HG03066 (cell line): ENCODE data around the gene OR2T1.
A peak's percentile ranks its signal among the peaks of the same experiment; 100 is the strongest.
"Not testable (repeated sequence)": the region's sequence is repeated elsewhere in the genome, so short reads cannot be mapped to it uniquely, and the experiment has no call there.

Source experiments
- ATAC-seq: cut with Tn5 transposase; IDR thresholded peaks from one replicate; pipeline ENCODE4 v1.9.1; 2021; ENCODE audit warnings: low read depth; ENCODE audit not compliant: unreplicated experiment

The OR2T1 gene, protein sequence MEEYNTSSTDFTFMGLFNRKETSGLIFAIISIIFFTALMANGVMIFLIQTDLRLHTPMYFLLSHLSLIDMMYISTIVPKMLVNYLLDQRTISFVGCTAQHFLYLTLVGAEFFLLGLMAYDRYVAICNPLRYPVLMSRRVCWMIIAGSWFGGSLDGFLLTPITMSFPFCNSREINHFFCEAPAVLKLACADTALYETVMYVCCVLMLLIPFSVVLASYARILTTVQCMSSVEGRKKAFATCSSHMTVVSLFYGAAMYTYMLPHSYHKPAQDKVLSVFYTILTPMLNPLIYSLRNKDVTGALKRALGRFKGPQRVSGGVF

DNA sequence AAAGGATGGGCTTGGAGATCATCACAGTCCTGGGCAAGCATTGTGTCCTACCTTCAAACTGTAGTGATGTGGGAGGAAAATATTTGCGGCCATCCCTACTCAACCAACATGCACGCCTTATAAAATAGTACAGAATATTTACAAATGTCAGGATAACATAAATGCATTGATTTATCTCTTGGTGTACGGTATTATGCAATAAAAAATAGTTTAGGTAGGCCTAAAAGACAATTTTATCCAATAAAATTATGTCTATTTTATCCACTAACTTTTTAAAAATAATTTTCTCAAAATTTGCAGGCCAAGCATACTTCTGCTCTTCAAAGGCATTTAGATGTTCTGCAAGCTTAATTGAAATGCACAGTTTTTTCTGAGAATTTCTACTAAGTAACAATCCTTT lies at the start of gene OR2T1:
TSS of gene OR2T1 (plus strand) at position 301 of the 400 bp plus-strand sequence. CDS start 3,100 bp downstream, outside the sequence.
- no peak for ATAC-seq

GRCh38 chr1:248359415-248359814 lies 43.4 kb upstream of the OR2T1 start:
- ATAC-seq = no peak

DNA sequence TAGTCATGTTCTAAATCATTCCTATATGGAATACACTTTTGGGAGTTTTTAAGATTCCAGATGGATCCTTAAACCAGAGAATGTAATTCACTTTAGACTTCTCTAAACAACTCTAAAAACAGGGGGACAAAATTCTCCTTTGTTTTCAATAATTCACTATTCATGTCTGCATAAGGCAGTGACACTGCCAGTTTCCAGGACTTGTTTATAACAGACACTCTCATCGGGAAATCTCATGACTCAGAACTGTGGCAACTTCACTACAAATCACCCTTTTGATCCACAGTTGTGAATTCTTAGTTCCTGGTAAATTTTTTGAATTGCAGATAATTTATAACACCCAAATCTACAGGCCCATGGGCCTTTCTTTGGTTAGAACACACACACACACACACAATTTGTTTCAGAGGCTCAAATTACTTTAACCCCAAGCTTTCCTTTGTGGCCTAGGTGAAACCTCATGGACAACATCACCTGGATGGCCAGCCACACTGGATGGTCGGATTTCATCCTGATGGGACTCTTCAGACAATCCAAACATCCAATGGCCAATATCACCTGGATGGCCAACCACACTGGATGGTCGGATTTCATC lies 41.6 kb upstream of the OR2T1 start, which contains the start of gene OR2T4:
TSS of gene OR2T4 (plus strand) at position 545 of the 595 bp plus-strand sequence. CDS start at position 545, 0 bp downstream.
- ATAC-seq = no peak

GRCh38 chr1:248366609-248367008 lies 36.2 kb upstream of the OR2T1 start:
- no peak for ATAC-seq

DNA sequence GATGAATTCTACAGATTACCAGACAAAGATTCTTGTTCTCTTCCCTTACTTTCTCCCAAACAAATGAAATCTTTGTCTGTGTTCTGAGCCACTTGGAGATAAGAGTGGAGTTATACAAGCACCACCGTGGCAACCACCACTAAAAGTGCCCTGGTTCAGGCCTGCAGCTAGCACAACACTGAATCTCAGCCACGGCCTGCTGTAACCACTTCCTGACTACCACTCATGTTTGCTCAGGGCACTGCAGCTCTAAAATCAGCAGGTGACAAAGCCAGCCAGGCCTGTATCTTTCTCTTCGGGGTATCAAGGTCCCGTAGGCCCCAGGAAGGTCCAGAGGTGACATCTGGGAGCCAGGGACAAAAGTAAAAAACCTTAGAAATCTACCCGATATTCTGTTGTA lies 30.5 kb upstream of the OR2T1 start:
- ATAC-seq = no peak

- no peak for ATAC-seq
Measured at GRCh38 chr1:248373761-248374160, 29.1 kb upstream of the OR2T1 start.

GRCh38 chr1:248375446-248375845 lies 27.4 kb upstream of the OR2T1 start, which contains the start of gene OR2T6:
OR2T6 (plus strand) TSS chr1:248375746; CDS start chr1:248387609, 11,863 bp downstream.
- ATAC-seq = no peak

DNA sequence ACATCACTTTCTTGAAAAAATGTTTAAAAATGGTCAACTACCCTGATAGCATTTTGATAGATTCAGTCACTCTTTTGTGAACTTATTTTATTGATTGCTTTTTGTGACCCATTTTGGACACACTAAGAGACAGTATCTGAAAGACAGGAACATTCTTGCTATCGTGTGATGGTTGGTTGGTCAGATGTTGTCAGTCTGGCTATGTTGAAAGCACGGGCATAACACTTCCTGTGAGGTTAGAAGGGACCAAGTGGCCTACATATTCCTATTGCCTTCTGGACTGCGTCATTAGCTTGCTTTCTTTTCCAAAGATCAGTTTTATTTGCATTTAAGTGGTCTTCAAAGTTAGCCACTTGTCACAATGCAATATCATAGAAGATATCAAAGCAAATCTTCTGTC lies 25.9 kb upstream of the OR2T1 start:
- no peak for ATAC-seq

GRCh38 chr1:248380854-248381253 lies 22.0 kb upstream of the OR2T1 start:
- no peak for ATAC-seq

DNA sequence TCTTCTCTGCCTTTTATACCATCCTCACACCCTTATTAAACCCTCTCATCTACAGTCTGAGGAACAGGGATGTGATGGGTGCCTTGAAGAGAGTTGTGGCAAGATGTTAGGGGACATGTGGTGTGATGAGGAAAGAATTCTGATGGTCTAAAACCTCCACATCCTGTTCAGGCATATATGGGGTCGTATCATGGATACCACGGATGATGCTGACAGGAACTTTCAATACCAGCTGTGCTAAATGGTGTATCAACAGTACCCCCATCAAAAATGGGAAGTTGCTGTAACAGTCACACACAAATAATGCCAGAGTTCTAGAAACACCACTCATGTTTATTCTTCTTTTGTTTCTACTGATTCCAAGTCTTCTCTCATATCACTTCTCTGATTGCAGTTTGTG lies 14.4 kb upstream of the OR2T1 start:
- ATAC-seq = no peak

GRCh38 chr1:248393050-248393449 lies 9.8 kb upstream of the OR2T1 start:
- ATAC-seq = no peak

DNA sequence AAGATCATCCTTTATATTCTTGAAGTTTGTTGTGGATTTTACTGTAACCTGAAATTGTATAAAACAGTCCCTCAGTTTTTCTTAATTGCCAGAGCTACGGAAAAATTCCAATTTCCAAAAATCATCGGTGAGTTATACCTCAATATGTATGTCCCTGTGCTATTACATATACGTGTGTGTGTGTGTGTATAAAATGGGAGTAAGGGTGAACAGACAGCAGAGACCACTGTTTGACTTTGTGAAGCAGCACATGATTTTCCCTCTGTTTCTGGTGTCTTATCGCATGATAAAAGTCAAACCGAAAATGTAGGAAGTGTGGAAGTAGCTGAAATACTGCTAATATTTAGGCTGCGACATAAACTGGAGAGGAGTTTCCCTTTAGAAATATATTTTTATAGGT lies 1.2 kb downstream of the OR2T1 start:
- no peak for ATAC-seq

GRCh38 chr1:248406721-248407692 lies 4.2 kb downstream of the OR2T1 start:
- peak; percentile 63 for ATAC-seq

DNA sequence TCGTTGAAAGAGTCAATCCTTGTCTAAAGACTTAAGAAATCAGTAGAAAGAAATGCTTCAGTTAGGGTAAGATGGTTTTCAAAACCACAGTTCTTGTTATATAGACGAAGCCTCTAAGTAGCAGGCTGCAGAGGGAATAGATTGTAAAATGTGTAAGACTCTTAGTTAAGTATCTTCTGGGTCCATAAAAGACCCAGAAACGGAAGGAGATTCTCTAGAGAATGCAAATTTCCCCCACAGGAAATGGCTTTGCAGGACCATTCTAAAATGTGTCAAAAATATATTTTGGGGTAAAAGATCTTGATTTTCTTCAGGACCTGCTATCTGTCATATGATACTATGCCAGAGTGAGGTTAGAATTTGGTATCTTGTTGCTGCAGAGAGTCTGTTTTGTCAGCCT lies 13.4 kb downstream of the OR2T1 start:
- no peak for ATAC-seq

- no peak for ATAC-seq
Measured at GRCh38 chr1:248417854-248418253, 15.0 kb downstream of the OR2T1 start.

- ATAC-seq = no peak
Measured at GRCh38 chr1:248421384-248421783, 18.5 kb downstream of the OR2T1 start.

DNA sequence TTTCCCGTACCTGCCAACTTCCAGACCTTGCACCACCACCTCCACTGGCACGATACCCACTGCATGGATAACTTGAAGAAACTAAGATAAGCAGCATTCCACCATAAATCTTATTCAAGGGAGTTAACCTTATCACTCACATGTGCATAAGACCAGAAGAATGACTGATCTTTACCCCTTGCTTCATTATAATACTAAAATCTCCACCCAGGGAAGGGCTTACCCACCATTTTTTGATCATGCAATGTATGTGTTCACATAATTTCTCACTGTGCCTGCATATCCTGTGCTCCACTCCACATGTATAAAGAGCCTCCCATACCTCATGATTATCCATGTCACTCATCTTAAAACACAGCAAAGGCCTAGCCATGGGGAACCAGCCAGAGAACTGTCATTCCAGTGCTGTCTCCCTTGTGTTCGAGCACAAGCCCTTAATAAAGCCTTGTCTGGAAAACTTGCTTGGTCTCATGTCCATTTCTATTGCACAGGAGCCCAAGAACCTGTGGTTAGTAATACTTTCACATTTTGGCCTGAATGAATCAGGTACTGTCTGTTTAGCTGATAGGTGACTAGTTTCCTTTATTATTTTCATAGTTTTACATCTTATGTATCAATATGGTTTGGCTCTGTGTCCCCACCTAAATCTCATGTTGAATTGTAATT lies 24.8 kb downstream of the OR2T1 start:
- peak; percentile 37 for ATAC-seq

- ATAC-seq = peak; percentile 83
Measured at GRCh38 chr1:248428192-248428533, 25.3 kb downstream of the OR2T1 start.

GRCh38 chr1:248431683-248432082 lies 28.8 kb downstream of the OR2T1 start:
- not testable (repeated sequence) for ATAC-seq

DNA sequence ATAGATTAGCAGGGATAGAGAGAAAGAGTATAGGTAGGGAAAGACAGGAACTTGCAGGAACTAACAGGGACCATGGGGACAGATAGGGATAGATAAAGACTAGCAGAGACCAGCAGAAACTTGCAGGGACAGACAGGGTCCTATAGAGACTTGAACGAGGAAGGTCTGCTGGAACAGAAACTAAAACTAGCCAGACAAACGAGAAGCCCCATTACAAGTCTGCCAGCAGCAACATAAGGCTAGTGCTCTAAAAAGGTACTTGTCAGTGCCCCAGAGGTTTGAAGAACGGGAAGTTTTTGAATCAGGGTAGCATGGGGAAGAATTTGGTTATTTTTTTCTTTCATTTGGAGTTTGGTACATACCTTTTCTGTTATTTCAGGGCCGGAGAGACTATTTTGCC lies 29.4 kb downstream of the OR2T1 start:
- peak; percentile 34 for ATAC-seq
